Bronchus fibroblast of lung (primary cell): ENCODE measurements around the gene AMY1C. TPM values are rescaled to one million over a fixed set of nuclear protein-coding genes. Genes with fewer than 3 reads are reported as not detected.

Experiments used
- total RNA-seq: library from RNA; depleted of rRNA; stranded (reverse); fragments of >200 nt; gene quantifications from 2 replicates; pipeline ENCODE4 v1.2.3, GENCODE V29; 2015

Gene AMY1C
- total RNA-seq: not detected in 2 replicates

GRCh38 chr1:103749598-103749997 is at the start of gene AMY1C:
Gene AMY1C (plus strand): TSS chr1:103749898. CDS start chr1:103750470, 572 bp downstream.

Other genes starting within 250 kb of the AMY1C start
- gene RNPC3, start 224.2 kb upstream of the AMY1C start, total RNA-seq: 3.5 and 3.6 TPM in 2 replicates
- 0.50 and 1.6 TPM in 2 replicates for gene AMY2B, start 178.3 kb upstream of the AMY1C start, total RNA-seq
- gene AMY2A, start 132.5 kb upstream of the AMY1C start, total RNA-seq: not detected in 2 replicates
- gene AMY1A, start 94.1 kb upstream of the AMY1C start, total RNA-seq: not detected in 2 replicates
- not detected in 2 replicates for gene AMY1B, start 53.7 kb upstream of the AMY1C start, total RNA-seq